Adrenal gland (tissue), 12 donors: Measurements from ENCODE around the gene ZMAT5. TPM values are rescaled to one million over a fixed set of nuclear protein-coding genes. Genes with fewer than 3 reads are reported as not detected.
A peak's percentile ranks its signal among the peaks of the same experiment; 100 is the strongest.

Source experiments
- DNase-seq, 7 donors: peaks; one replicate each; pipeline ENCODE4 v3.0.0-alpha.2; 2019 to 2020
- H3K27ac ChIP-seq, 5 donors: fragments of 200-600 bp; sonication (generic) in 4 of 5; 1 replicate in 3 of 5; 2 replicates in 2 of 5; pipeline versions ENCODE4 v1.5.1 to v1.8.0; 2016 to 2020; ENCODE audit warnings: mild to moderate bottlenecking in 1 of 5
- H3K27me3 ChIP-seq: fragments of 200-600 bp; 2 replicates; pipeline ENCODE4 v1.8.0; 2021
- H3K36me3 ChIP-seq, 2 donors: fragments of 200-600 bp; replicated peaks in 1 of 2; 1 replicate in 1 of 2; 2 replicates in 1 of 2; pipeline versions ENCODE4 v1.5.1 to v1.8.0; 2018 to 2022
- H3K4me1 ChIP-seq, 2 donors: fragments of 200-600 bp; replicated peaks in 1 of 2; 1 replicate in 1 of 2; 2 replicates in 1 of 2; pipeline versions ENCODE4 v1.5.1 to v1.8.0; 2018 to 2021
- H3K4me3 ChIP-seq, 4 donors: fragments of 200-600 bp; sonication (generic) in 3 of 4; one replicate each; pipeline ENCODE4 v1.5.1; 2016 to 2018
- H3K9me3 ChIP-seq, 3 donors: fragments of 200-600 bp; sonication (generic) in 1 of 3; replicated peaks in 1 of 3; 1 replicate in 2 of 3; 2 replicates in 1 of 3; pipeline versions ENCODE4 v1.5.1 to v1.8.0; 2016 to 2021
- POLR2A ChIP-seq, 2 donors: fragments of 450-650 bp; IDR thresholded peaks; one replicate each; pipeline ENCODE4 v1.6.1; 2017; ENCODE audit warnings: antibody characterized with exemption in 2 of 2, mild to moderate bottlenecking in 2 of 2, moderate library complexity in 1 of 2
- WGBS, 4 donors: extraction: QIAGEN DNeasy Blood & Tissue Kit in 2 of 4; methylation state at CpG; one replicate each; pipeline versions ENCODE4 v1.1.5 to v1.1.7; 2013 to 2017; 5-methylcytosine and 5-hydroxymethylcytosine counted together
- intact Hi-C, 2 donors: fragments of 100-400 bp; cut with DNase I; formaldehyde crosslinking; loops; one replicate each; pipeline versions ENCODE4 v1.14.1 to v1.15.0; 2022 to 2023
- polyA plus RNA-seq, 3 donors: library from polyadenylated mRNA; stranded (reverse); fragments of 200-250 nt in 2 of 3; fragments of 350-450 nt in 1 of 3; fragmentation: Illumina TruSeq in 1 of 3; extraction: RNeasy Lipid Tissue Mini Kit (QIAGEN cat#74804) in 1 of 3; gene quantifications; one replicate each; pipeline ENCODE4 v1.2.3, GENCODE V29; 2013 to 2014
- total RNA-seq, 9 donors: library from RNA; depleted of rRNA in 4 of 9; stranded (reverse); fragments of >200 nt in 4 of 9; fragments of 120-200 nt in 1 of 9; fragmentation: NEBNext Ultra II Directional in 1 of 9; extraction: Animal tissue kit (Norgen Biotek cat#: 25700) in 1 of 9; gene quantifications; one replicate each; pipeline versions ENCODE4 v1.1.0 to v1.2.4, GENCODE V29; 2013 to 2023
- TF ChIP-seq, protein P1 (sequence below), 6 experiments: fragments of 450-650 bp in 4 of 6; fragments of 200-600 bp in 2 of 6; sonication (generic) in 1 of 6; IDR thresholded peaks; 1 replicate in 5 of 6; 2 replicates in 1 of 6; pipeline versions ENCODE4 v1.5.1 to v1.8.0; 2016 to 2021; ENCODE audit warnings: antibody characterized with exemption in 6 of 6, mild to moderate bottlenecking in 2 of 6, moderate library complexity in 1 of 6
- donor health status: healthy with polysubstance abuse.
- donor health status: Bipolar disorder and iron deficiency.
- donor health status: DM: yes; HTN: yes; CAD: no.
- donor health status: DM: no; HTN: no; CAD: no.
- donor health status: DM: no; HTN: no; CAD: no.
- donor health status: DM: yes; HTN: yes; CAD: no.

The ZMAT5 gene
- total and polyA plus RNA-seq, 12 donors: 13.1 to 97.8 (median 34.8) TPM

DNA sequence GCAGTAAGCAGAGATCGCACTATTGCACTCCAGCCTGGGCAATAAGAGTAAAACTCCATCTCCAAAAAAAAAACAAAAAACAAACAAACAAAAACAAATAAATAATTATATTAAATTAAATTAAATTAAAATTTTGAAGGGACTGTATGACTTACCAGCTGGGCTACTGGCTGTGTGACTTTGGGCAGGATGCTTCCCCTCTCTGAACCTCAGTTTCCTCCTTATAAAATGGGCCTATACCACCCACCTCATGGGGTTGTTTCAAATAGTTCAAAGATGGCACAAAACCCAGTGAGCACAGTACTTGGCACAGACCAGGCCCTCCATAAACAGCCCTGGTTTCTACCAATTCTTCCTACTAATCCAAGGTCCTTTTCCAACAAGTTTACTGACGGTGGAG is 36.4 kb upstream of the ZMAT5 start:
- H3K9me3 ChIP-seq: no peaks in the 10 kb centered on the region
- TF ChIP-seq POLR2A (IDR thresholded peaks at IDR 0.05): no peak
- TF ChIP-seq, protein P1, sequence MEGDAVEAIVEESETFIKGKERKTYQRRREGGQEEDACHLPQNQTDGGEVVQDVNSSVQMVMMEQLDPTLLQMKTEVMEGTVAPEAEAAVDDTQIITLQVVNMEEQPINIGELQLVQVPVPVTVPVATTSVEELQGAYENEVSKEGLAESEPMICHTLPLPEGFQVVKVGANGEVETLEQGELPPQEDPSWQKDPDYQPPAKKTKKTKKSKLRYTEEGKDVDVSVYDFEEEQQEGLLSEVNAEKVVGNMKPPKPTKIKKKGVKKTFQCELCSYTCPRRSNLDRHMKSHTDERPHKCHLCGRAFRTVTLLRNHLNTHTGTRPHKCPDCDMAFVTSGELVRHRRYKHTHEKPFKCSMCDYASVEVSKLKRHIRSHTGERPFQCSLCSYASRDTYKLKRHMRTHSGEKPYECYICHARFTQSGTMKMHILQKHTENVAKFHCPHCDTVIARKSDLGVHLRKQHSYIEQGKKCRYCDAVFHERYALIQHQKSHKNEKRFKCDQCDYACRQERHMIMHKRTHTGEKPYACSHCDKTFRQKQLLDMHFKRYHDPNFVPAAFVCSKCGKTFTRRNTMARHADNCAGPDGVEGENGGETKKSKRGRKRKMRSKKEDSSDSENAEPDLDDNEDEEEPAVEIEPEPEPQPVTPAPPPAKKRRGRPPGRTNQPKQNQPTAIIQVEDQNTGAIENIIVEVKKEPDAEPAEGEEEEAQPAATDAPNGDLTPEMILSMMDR (IDR thresholded peaks at IDR 0.05): no peak
- H3K27ac ChIP-seq: no peak overlapping the region
- H3K4me3 ChIP-seq: no peak overlapping the region
- DNase-seq: no peak
- peaks cover 28 to 35% of the 10 kb centered on the region in 2 donors for H3K4me1 ChIP-seq
- 95 to 99% (median 96%) methylated on average over 2 of the region's 2 CpGs for WGBS, 4 donors
- no peaks in the 10 kb centered on the region for H3K27me3 ChIP-seq
- H3K36me3 ChIP-seq: peaks cover 0 to 76% of the 10 kb centered on the region in 2 donors
- intact Hi-C loops: no loop called here

DNA sequence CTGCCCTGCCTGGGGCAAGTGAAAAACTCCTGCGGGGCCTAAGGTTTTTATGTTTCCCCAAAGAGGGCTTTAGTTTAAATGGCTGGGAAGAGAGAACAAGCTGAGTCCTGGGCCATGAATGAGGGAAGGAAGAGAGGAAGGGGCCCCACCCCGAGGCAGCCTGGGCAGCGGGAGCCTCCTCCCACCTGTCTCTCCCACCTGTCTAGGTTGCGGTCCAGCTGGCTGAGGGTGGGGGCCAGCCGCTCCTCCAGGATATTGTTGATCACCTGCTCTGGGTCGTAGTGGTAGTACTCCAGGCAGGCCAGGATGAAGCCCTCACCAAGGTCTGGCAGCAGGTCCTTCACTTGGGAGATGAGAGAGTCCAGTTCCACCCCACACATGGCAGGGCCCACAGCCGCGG is 35.0 kb upstream of the ZMAT5 start:
- intact Hi-C loops: no loop called here
- Histone ChIP-seq H3K4me1 (peaks cover 33 to 44% of the 10 kb centered on the region in 2 donors), H3K36me3 (peaks cover 0 to 67% of the 10 kb centered on the region in 2 donors), H3K9me3 (no peaks in the 10 kb centered on the region), H3K27me3 (no peaks in the 10 kb centered on the region), H3K27ac (peak overlapping the region in 3 of 5 donors; percentile 76 to 98 (median 87)), H3K4me3 (no peak overlapping the region)
- no peak for DNase-seq
- WGBS, 4 donors: 83 to 89% (median 87%) methylated on average over 5 to 8 of the region's 8 CpGs
- TF ChIP-seq, protein P1 (IDR thresholded peaks at IDR 0.05): no peak
- no peak for TF ChIP-seq POLR2A (IDR thresholded peaks at IDR 0.05)

- H3K4me3 ChIP-seq: no peak overlapping the region
- H3K36me3 ChIP-seq: peaks cover 0 to 65% of the 10 kb centered on the region in 2 donors
- no peaks in the 10 kb centered on the region for H3K9me3 ChIP-seq
- TF ChIP-seq, protein P1 (IDR thresholded peaks at IDR 0.05): no peak
- TF ChIP-seq POLR2A (IDR thresholded peaks at IDR 0.05): no peak
- H3K27me3 ChIP-seq: no peaks in the 10 kb centered on the region
- peak in 2 of 7 donors; percentile 46 to 50 for DNase-seq
- 34 to 55% (median 51%) methylated on average over 5 of the region's 5 CpGs for WGBS, 4 donors
- intact Hi-C loops: no loop called here
- peaks cover 33 to 44% of the 10 kb centered on the region in 2 donors for H3K4me1 ChIP-seq
- peak overlapping the region in 3 of 5 donors; percentile 76 to 98 (median 87) for H3K27ac ChIP-seq
Measured at GRCh38 chr22:29801153-29801552, 34.3 kb upstream of the ZMAT5 start.

- WGBS, 4 donors: 0 to 26% (median 22%) methylated on average over 3 to 8 of the region's 8 CpGs
- TF ChIP-seq, protein P1 (IDR thresholded peaks at IDR 0.05): peak in 4 of 6 experiments; percentile 29 to 51 (median 41)
- peak in 1 of 2 donors; percentile 72 for TF ChIP-seq POLR2A (IDR thresholded peaks at IDR 0.05)
- peak overlapping the region in 1 of 4 donors; percentile 45 for H3K4me3 ChIP-seq
- H3K9me3 ChIP-seq: no peaks in the 10 kb centered on the region
- DNase-seq: peak; percentile 82 to 98 (median 97)
- no peaks in the 10 kb centered on the region for H3K27me3 ChIP-seq
- H3K36me3 ChIP-seq: peaks cover 0 to 46% of the 10 kb centered on the region in 2 donors
- intact Hi-C loops: no loop called here
- peaks cover 33 to 44% of the 10 kb centered on the region in 2 donors for H3K4me1 ChIP-seq
- peak overlapping the region; percentile 48 to 98 (median 77) for H3K27ac ChIP-seq
Measured at GRCh38 chr22:29799217-29799680, 32.4 kb upstream of the ZMAT5 start.
